ENCODE data around the gene PLEKHG5. TPM values are rescaled to one million over a fixed set of nuclear protein-coding genes. Genes with fewer than 3 reads are reported as not detected.
A peak's percentile ranks its signal among the peaks of the same experiment; 100 is the strongest.
"Not testable (repeated sequence)": the region's sequence is repeated elsewhere in the genome, so short reads cannot be mapped to it uniquely, and the experiment has no call there.

PLEKHG5 gene
- total and polyA plus RNA-seq, 7 experiments from 2014 or later = 2.0 to 15.6 (median 9.6) TPM; not detected in 1

DNA sequence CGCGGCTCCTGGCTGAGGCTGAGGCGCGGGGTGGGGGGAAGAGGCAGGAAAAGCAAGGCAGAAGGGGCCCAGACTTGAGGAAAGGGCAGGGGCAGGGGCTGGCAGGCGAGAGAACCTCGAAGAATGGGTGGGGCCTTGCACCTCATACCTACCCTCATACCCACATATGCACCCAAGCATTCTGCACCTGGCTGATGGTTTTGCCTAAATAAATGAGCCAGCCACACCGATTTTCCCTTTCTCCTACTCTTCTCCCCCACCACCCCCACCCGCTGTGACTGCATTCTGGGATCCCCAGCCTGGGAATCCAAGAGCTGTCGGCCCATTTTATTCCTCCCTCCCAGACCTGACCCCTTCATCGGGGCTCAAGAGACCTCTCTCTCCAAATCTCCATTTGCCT, 41.0 kb downstream of the PLEKHG5 start:
- POLR2A ChIA-PET = interaction anchor here (12.7 kb wide), 1 partner anchor 13 kb away, joined by 165 read pairs; the partner anchor contains the start of gene TNFRSF25

DNA sequence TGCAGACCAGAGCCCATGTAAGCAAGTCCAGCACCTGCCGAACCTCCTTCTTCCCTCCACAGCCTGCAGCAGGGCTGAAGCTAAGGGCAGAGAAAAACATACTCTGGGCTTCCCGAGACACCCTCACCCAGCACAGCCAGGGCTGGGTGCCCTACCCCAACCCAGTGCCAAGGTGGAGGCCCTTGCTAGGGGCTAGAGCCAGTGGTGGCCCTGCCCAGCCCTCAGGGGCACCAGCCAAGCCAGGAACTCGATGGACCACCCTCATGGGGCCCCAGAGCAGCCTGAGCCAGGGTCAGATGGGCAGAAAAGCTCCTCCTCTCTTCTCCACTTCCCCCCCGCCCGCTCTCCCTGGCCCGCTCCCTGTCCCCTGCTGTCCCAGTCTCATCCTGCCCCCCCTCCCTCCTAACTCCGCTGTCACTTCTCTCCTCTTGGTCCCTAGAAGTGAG, 41.4 kb downstream of the PLEKHG5 start:
- Histone ChIP-seq H3K27me3 (ENCODE audit: control insufficient read depth in 2 of 2, insufficient read depth in 2 of 2, low read length in 2 of 2) (peaks cover 4 to 12% of the 10 kb centered on the region in 2 donors), H3K9me3 (ENCODE audit: control insufficient read depth in 2 of 3, low read length in 3 of 3) (no peaks in the 10 kb centered on the region), H3K4me1 (ENCODE audit: control insufficient read depth in 2 of 2, insufficient read depth in 2 of 2, low read length in 2 of 2) (peaks cover 4 to 19% of the 10 kb centered on the region in 2 donors), H3K4me3 (ENCODE audit: low read length) (no peak overlapping the region), H3K36me3 (ENCODE audit: control insufficient read depth in 2 of 3, insufficient read depth in 3 of 3, low read length in 3 of 3) (no peaks in the 10 kb centered on the region), H3K27ac (ENCODE audit: low read depth, low read length) (no peak overlapping the region)
- intact Hi-C loops (cut with micrococcal nuclease) = no loop called here
- Mint-ChIP-seq H3K27ac (no peak overlapping the region), H3K36me3 (peaks cover 0 to 3% (median 0%) of the 10 kb centered on the region in 5 donors), H3K27me3 (peaks cover 28 to 75% (median 30%) of the 10 kb centered on the region in 5 donors), H3K9me3 (no peaks in the 10 kb centered on the region), H3K4me3 (peak overlapping the region in 5 of 10 donors; percentile 16 to 79 (median 54)), H3K4me1 (peaks cover 16 to 33% (median 22%) of the 10 kb centered on the region in 7 donors)
- ATAC-seq (no peak), DNase-seq (no peak)
- ChIA-PET POLR2A (interaction anchor here (1.0 to 12.7 kb wide), 3 partner anchors 13 to 171 kb away, joined by 3 to 165 read pairs (median 3); partner anchors contain the start of gene TNFRSF25), CTCF (interaction anchor here (1.0 to 3.1 kb wide), 7 partner anchors 10 to 96 kb away, joined by 3 to 19 read pairs (median 4); no protein-coding TSS in a partner anchor)

More for the DNA sequence above, 41.0 kb downstream of the PLEKHG5 start:
- H3K27me3 Mint-ChIP-seq = peaks cover 26 to 74% (median 28%) of the 10 kb centered on the region in 5 donors
- H3K27ac ChIP-seq (ENCODE audit: low read depth, low read length); H3K36me3 Mint-ChIP-seq; H3K9me3 ChIP-seq (ENCODE audit: control insufficient read depth in 2 of 3, low read length in 3 of 3); intact Hi-C loops (cut with micrococcal nuclease); DNase-seq; ATAC-seq; H3K9me3 Mint-ChIP-seq; H3K36me3 ChIP-seq (ENCODE audit: control insufficient read depth in 2 of 3, insufficient read depth in 3 of 3, low read length in 3 of 3); H3K4me3 ChIP-seq (ENCODE audit: low read length): not testable (repeated sequence)
- Histone ChIP-seq H3K4me1 (ENCODE audit: control insufficient read depth in 2 of 2, insufficient read depth in 2 of 2, low read length in 2 of 2) (peaks cover 4 to 19% of the 10 kb centered on the region in 2 donors), H3K27me3 (ENCODE audit: control insufficient read depth in 2 of 2, insufficient read depth in 2 of 2, low read length in 2 of 2) (peaks cover 4 to 12% of the 10 kb centered on the region in 2 donors)
- peak overlapping the region in 1 of 9 donors; percentile 51 for H3K27ac Mint-ChIP-seq
- CTCF ChIA-PET = interaction anchor here (0.9 to 3.1 kb wide), 3 partner anchors 10 to 36 kb away, joined by 3 to 19 read pairs (median 4); no protein-coding TSS in a partner anchor
- peaks cover 15 to 32% (median 21%) of the 10 kb centered on the region in 7 donors for H3K4me1 Mint-ChIP-seq
- peak overlapping the region in 1 of 10 donors; percentile 51 for H3K4me3 Mint-ChIP-seq

- DNase-seq (peak in 5 of 9 donors; percentile 30 to 39 (median 35)), ATAC-seq (peak; percentile 45)
- H3K27me3 Mint-ChIP-seq = peaks cover 34 to 76% (median 39%) of the 10 kb centered on the region in 5 donors
- peaks cover 0 to 4% (median 3%) of the 10 kb centered on the region in 5 donors for H3K36me3 Mint-ChIP-seq
- Histone ChIP-seq H3K4me1 (ENCODE audit: control insufficient read depth in 2 of 2, insufficient read depth in 2 of 2, low read length in 2 of 2) (peaks cover 4 to 19% of the 10 kb centered on the region in 2 donors), H3K36me3 (ENCODE audit: control insufficient read depth in 2 of 3, insufficient read depth in 3 of 3, low read length in 3 of 3) (no peaks in the 10 kb centered on the region), H3K4me3 (ENCODE audit: low read length) (no peak overlapping the region), H3K27ac (ENCODE audit: low read depth, low read length) (no peak overlapping the region), H3K9me3 (ENCODE audit: control insufficient read depth in 2 of 3, low read length in 3 of 3) (no peaks in the 10 kb centered on the region), H3K27me3 (ENCODE audit: control insufficient read depth in 2 of 2, insufficient read depth in 2 of 2, low read length in 2 of 2) (peaks cover 4 to 12% of the 10 kb centered on the region in 2 donors)
- no peaks in the 10 kb centered on the region for H3K9me3 Mint-ChIP-seq
- ChIA-PET CTCF (interaction anchor here (1.1 to 3.1 kb wide), 7 partner anchors 11 to 97 kb away, joined by 3 to 19 read pairs (median 5); no protein-coding TSS in a partner anchor), POLR2A (interaction anchor here (1.0 to 12.7 kb wide), 4 partner anchors 14 to 172 kb away, joined by 3 to 165 read pairs (median 3); partner anchors contain the start of genes HES2 and TNFRSF25)
- H3K27ac Mint-ChIP-seq = peak overlapping the region in 2 of 9 donors; percentile 6 to 12
- intact Hi-C loops (cut with micrococcal nuclease) = loop anchor here (1.0 to 5.0 kb wide), 3 partner anchors 11 to 38 kb away; no protein-coding TSS in a partner anchor
- H3K4me1 Mint-ChIP-seq = peaks cover 20 to 36% (median 25%) of the 10 kb centered on the region in 7 donors
- H3K4me3 Mint-ChIP-seq = peak overlapping the region; percentile 27 to 79 (median 46)
These were observed 42.5 kb downstream of the PLEKHG5 start for GRCh38 chr1:6448749-6449631.

- Mint-ChIP-seq H3K4me3 (peak overlapping the region; percentile 35 to 79 (median 66)), H3K27ac (no peak overlapping the region), H3K4me1 (peaks cover 13 to 30% (median 18%) of the 10 kb centered on the region in 7 donors), H3K27me3 (peaks cover 26 to 67% (median 32%) of the 10 kb centered on the region in 5 donors), H3K9me3 (no peaks in the 10 kb centered on the region), H3K36me3 (peaks cover 0 to 4% (median 0%) of the 10 kb centered on the region in 5 donors)
- Histone ChIP-seq H3K9me3 (ENCODE audit: control insufficient read depth in 2 of 3, low read length in 3 of 3) (no peaks in the 10 kb centered on the region), H3K27ac (ENCODE audit: low read depth, low read length) (no peak overlapping the region), H3K4me1 (ENCODE audit: control insufficient read depth in 2 of 2, insufficient read depth in 2 of 2, low read length in 2 of 2) (peaks cover 4 to 19% of the 10 kb centered on the region in 2 donors), H3K4me3 (ENCODE audit: low read length) (peak overlapping the region; percentile 24), H3K36me3 (ENCODE audit: control insufficient read depth in 2 of 3, insufficient read depth in 3 of 3, low read length in 3 of 3) (no peaks in the 10 kb centered on the region), H3K27me3 (ENCODE audit: control insufficient read depth in 2 of 2, insufficient read depth in 2 of 2, low read length in 2 of 2) (peaks cover 4 to 12% of the 10 kb centered on the region in 2 donors)
- DNase-seq (peak in 8 of 9 donors; percentile 29 to 70 (median 51)), ATAC-seq (peak; percentile 75)
- POLR2A ChIA-PET = interaction anchor here (1.1 to 12.7 kb wide), 3 partner anchors 15 to 38 kb away, joined by 3 to 165 read pairs (median 3); partner anchors contain the start of genes HES2 and TNFRSF25
- intact Hi-C loops (cut with micrococcal nuclease) = loop anchor here (1.0 to 5.0 kb wide), 3 partner anchors 12 to 39 kb away; no protein-coding TSS in a partner anchor
- CTCF ChIA-PET = interaction anchor here (0.9 to 3.1 kb wide), 4 partner anchors 25 to 98 kb away, joined by 3 to 19 read pairs (median 4); no protein-coding TSS in a partner anchor
These were observed 43.4 kb downstream of the PLEKHG5 start for GRCh38 chr1:6447818-6448748.

DNA sequence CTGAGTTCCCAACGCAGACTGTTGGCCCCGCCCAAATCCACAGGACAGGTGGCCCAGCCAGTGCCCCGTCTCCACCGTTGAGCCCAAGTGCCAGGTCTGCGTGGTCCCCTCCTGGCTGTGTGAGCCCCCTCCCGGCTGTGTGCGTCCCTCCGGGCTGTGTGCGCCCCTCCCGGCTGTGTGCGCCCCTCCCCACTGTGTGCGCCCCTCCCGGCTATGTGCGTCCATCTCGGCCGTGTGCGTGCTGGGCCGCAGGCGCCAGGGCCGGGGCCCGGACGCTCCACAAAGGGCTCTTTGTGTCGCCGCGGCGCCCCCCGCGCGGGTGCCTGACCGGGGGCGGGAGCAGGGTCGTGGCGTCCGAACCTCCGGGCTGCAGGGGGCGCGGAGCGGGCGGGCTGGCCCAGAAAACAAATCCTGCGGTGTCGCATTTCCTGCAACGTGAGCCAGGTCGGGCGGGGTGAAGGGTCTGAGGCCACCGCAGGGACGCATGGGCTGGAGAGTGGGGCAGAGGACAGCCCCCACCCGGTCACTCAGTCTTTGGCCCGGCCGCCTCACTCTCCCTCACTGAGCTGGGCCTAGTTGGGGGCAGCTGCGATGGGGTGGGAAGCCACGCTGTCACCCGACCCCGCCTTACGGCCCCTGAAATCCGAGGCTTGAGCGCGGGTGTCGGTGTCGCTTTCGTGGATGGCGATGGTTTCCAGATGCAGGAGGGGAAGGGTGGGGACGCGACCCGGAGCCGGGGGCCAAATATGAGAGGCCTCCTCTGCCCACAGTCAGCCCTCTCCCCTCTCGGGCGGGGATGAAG, 44.2 kb downstream of the PLEKHG5 start:
- ChIA-PET CTCF (interaction anchor here (1.8 kb wide), 1 partner anchor 13 kb away, joined by 5 read pairs; no protein-coding TSS in a partner anchor), POLR2A (interaction anchor here (0.6 to 12.7 kb wide), 3 partner anchors 16 to 38 kb away, joined by 3 to 165 read pairs (median 3); partner anchors contain the start of gene TNFRSF25)
- H3K4me1 ChIP-seq (ENCODE audit: control insufficient read depth in 2 of 2, insufficient read depth in 2 of 2, low read length in 2 of 2) = peaks cover 4 to 19% of the 10 kb centered on the region in 2 donors
- Mint-ChIP-seq H3K36me3 (peaks cover 0 to 4% (median 0%) of the 10 kb centered on the region in 5 donors), H3K9me3 (no peaks in the 10 kb centered on the region), H3K27me3 (peaks cover 24 to 62% (median 27%) of the 10 kb centered on the region in 5 donors), H3K4me3 (peak overlapping the region; percentile 35 to 79 (median 66)), H3K4me1 (peaks cover 13 to 30% (median 18%) of the 10 kb centered on the region in 7 donors), H3K27ac (no peak overlapping the region)
- no peaks in the 10 kb centered on the region for H3K9me3 ChIP-seq (ENCODE audit: control insufficient read depth in 2 of 3, low read length in 3 of 3)
- H3K36me3 ChIP-seq (ENCODE audit: control insufficient read depth in 2 of 3, insufficient read depth in 3 of 3, low read length in 3 of 3) = no peaks in the 10 kb centered on the region
- peak overlapping the region; percentile 24 for H3K4me3 ChIP-seq (ENCODE audit: low read length)
- DNase-seq (no peak), ATAC-seq (no peak)
- H3K27me3 ChIP-seq (ENCODE audit: control insufficient read depth in 2 of 2, insufficient read depth in 2 of 2, low read length in 2 of 2) = peaks cover 4 to 9% of the 10 kb centered on the region in 2 donors
- H3K27ac ChIP-seq (ENCODE audit: low read depth, low read length) = no peak overlapping the region
- intact Hi-C loops (cut with micrococcal nuclease) = loop anchor here in 1 of 2 donors (5.0 kb wide), 1 partner anchor 40 kb away; no protein-coding TSS in a partner anchor
